Measurements from ENCODE around the gene KLHDC10.
A peak's percentile ranks its signal among the peaks of the same experiment; 100 is the strongest.

KLHDC10 gene

DNA sequence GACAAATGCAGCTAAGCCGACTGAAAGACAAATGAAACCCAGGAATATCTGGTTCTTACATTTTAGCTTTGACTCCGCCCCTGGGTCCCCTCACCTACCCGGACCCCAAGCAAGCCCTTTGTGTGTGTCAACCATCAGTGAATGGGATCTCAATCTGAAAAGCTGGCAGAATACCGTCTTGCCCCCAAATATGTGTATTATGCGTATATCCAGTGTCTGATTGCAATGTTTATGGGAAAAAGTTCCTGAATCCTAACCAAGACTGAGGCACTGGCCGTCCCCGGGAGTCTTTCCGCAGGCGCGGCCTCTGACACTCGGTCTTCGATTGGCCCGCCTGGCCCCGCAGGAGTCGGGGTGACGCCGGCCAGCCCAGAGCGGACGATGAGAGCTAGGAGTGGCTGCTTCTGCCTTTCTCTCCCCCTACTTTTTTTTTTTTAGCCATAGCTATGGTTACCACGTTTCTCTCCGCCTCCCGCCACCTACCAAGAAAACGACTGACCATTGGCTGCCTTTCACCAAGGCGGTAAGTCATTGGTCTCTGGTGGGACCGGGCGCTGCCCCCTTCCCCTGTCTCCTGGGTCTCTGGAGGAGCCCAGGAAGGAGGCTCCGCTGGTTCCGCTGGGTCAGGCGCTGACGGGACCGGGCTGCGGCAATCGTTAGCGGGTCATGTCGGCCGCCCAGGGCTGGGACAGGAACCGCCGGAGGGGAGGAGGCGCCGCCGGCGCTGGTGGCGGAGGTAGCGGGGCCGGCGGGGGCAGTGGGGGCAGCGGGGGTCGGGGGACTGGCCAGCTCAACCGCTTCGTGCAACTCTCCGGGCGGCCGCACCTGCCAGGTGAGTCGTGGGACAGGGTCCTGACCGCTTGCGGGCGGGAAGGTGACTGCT, at the start of gene KLHDC10:
TSS of gene KLHDC10 (plus strand) at position 557 of the 883 bp plus-strand sequence. CDS start at position 667, 110 bp downstream.
- Histone ChIP-seq H2AFZ (ENCODE audit: low read depth) (peak within 1 kb of the TSS; percentile 94), H3K36me3 (ENCODE audit: insufficient read depth) (no peaks in the 10 kb centered on the region), H3K9ac (peak within 1 kb of the TSS; percentile 54), H3K79me2 (ENCODE audit: insufficient read depth, low read depth) (peaks cover 43% of the 10 kb centered on the region), H3K4me1 (ENCODE audit: low read depth, poor library complexity, severe bottlenecking) (peaks cover 23% of the 10 kb centered on the region), H3K27me3 (ENCODE audit: insufficient read depth, low read depth) (no peaks in the 10 kb centered on the region), H3K4me2 (peak within 1 kb of the TSS; percentile 75), H3K4me3 (IDR thresholded peaks at IDR 0.05; ENCODE audit: insufficient read depth, low read depth, low read length) (peak within 1 kb of the TSS; percentile 33), H4K20me1 (ENCODE audit: insufficient read depth) (0 out of 2 replicates have a peak, but pooled peaks cover 3% of the 10 kb centered on the region), H3K27ac (peak within 1 kb of the TSS; percentile 29; the same call in 1 of the 2 replicates)
- TF ChIP-seq CTCF (conservative IDR thresholded peaks at IDR 0.05; ENCODE audit: low read depth, low read length) = no peak

GRCh38 chr7:130021105-130021834, 49.1 kb upstream of the KLHDC10 start:
- Histone ChIP-seq H3K27me3 (ENCODE audit: insufficient read depth, low read depth) (no peaks in the 10 kb centered on the region), H4K20me1 (ENCODE audit: insufficient read depth) (no peaks in the 10 kb centered on the region), H3K36me3 (ENCODE audit: insufficient read depth) (peaks cover 9% of the 10 kb centered on the region; the same call in 1 of the 2 replicates), H3K27ac (no peak overlapping the region), H3K4me2 (no peak overlapping the region), H2AFZ (ENCODE audit: low read depth) (no peak overlapping the region), H3K9ac (no peak overlapping the region), H3K79me2 (ENCODE audit: insufficient read depth, low read depth) (no peaks in the 10 kb centered on the region), H3K4me3 (IDR thresholded peaks at IDR 0.05; ENCODE audit: insufficient read depth, low read depth, low read length) (no peak overlapping the region), H3K4me1 (ENCODE audit: low read depth, poor library complexity, severe bottlenecking) (no peaks in the 10 kb centered on the region)
- no peak for TF ChIP-seq CTCF (conservative IDR thresholded peaks at IDR 0.05; ENCODE audit: low read depth, low read length)

DNA sequence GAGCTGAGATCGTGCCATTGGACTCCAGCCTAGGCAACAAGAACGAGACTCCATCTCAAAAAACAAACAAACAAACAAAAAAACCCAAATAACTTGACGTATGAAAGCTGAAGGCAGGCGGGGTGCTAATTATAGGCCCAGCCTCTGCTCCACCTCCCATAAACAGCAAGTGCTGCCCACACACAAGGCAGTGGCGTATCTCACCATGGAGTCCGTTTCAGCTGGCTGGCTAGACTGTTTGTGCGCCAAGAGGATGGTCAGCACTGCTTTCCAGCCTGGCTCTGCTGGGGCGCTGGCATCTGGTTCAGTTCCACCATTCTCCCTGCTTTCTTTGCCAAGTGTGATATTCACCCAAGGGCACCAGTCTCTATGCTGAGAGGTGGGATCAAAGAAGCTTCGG, 48.2 kb upstream of the KLHDC10 start:
- Histone ChIP-seq H3K27ac (no peak overlapping the region), H3K36me3 (ENCODE audit: insufficient read depth) (peaks cover 9% of the 10 kb centered on the region; the same call in 1 of the 2 replicates), H4K20me1 (ENCODE audit: insufficient read depth) (no peaks in the 10 kb centered on the region), H3K27me3 (ENCODE audit: insufficient read depth, low read depth) (no peaks in the 10 kb centered on the region), H3K4me3 (IDR thresholded peaks at IDR 0.05; ENCODE audit: insufficient read depth, low read depth, low read length) (no peak overlapping the region), H2AFZ (ENCODE audit: low read depth) (no peak overlapping the region), H3K4me1 (ENCODE audit: low read depth, poor library complexity, severe bottlenecking) (no peaks in the 10 kb centered on the region), H3K79me2 (ENCODE audit: insufficient read depth, low read depth) (no peaks in the 10 kb centered on the region), H3K9ac (no peak overlapping the region), H3K4me2 (no peak overlapping the region)
- TF ChIP-seq CTCF (conservative IDR thresholded peaks at IDR 0.05; ENCODE audit: low read depth, low read length) = no peak

- Histone ChIP-seq H4K20me1 (ENCODE audit: insufficient read depth) (no peaks in the 10 kb centered on the region), H3K36me3 (ENCODE audit: insufficient read depth) (peaks cover 9% of the 10 kb centered on the region; the same call in 1 of the 2 replicates), H3K9ac (no peak overlapping the region), H3K4me3 (IDR thresholded peaks at IDR 0.05; ENCODE audit: insufficient read depth, low read depth, low read length) (no peak overlapping the region), H2AFZ (ENCODE audit: low read depth) (no peak overlapping the region), H3K4me2 (no peak overlapping the region), H3K4me1 (ENCODE audit: low read depth, poor library complexity, severe bottlenecking) (no peaks in the 10 kb centered on the region), H3K79me2 (ENCODE audit: insufficient read depth, low read depth) (no peaks in the 10 kb centered on the region), H3K27ac (no peak overlapping the region), H3K27me3 (ENCODE audit: insufficient read depth, low read depth) (no peaks in the 10 kb centered on the region)
- TF ChIP-seq CTCF (conservative IDR thresholded peaks at IDR 0.05; ENCODE audit: low read depth, low read length) = no peak
Measured at GRCh38 chr7:130022623-130023175, 47.6 kb upstream of the KLHDC10 start.
